ENCODE results near the gene RPGR. TPM values are rescaled to one million over a fixed set of nuclear protein-coding genes. Genes with fewer than 3 reads are reported as not detected.

Gene RPGR
- total RNA-seq, 1 experiment from 2014 or later: 10.4 TPM

GRCh38 chrX:38232079-38232686 is 95.1 kb downstream of the RPGR start:
- Histone ChIP-seq H3K9ac (ENCODE audit: low read length) (no peak overlapping the region), H4K20me1 (ENCODE audit: insufficient read depth) (no peaks in the 10 kb centered on the region), H3K4me2 (ENCODE audit: low read length) (no peak overlapping the region), H3K27ac (ENCODE audit: low read depth, low read length) (no peak overlapping the region), H3K9me2 (ENCODE audit: insufficient read depth) (no peaks in the 10 kb centered on the region), H2AFZ (ENCODE audit: low read depth, low read length, poor library complexity, severe bottlenecking) (no peak overlapping the region), H3K9me3 (ENCODE audit: control insufficient read depth in 1 of 2, insufficient read depth in 1 of 2, low read depth in 1 of 2, low read length in 2 of 2) (no peaks in the 10 kb centered on the region), H3K79me2 (ENCODE audit: insufficient read depth, low read length) (no peaks in the 10 kb centered on the region), H3K4me1 (ENCODE audit: control insufficient read depth in 1 of 2, insufficient read depth in 2 of 2, low read length in 2 of 2) (peaks cover 0 to 8% of the 10 kb centered on the region in 2 experiments; a peak in 3 of 4 replicates), H3K27me3 (ENCODE audit: insufficient read depth, low read length) (no peaks in the 10 kb centered on the region), H3K36me3 (ENCODE audit: control insufficient read depth in 1 of 2, insufficient read depth in 2 of 2, low read length in 2 of 2) (no peaks in the 10 kb centered on the region), H3K4me3 (replicated peaks in 1 of 2; ENCODE audit: low read depth in 1 of 2, low read length in 2 of 2) (no peak overlapping the region)
- no peak for TF ChIP-seq SRF (IDR thresholded peaks at IDR 0.05; ENCODE audit: low read depth)
- no peak for TF ChIP-seq POLR2AphosphoS5 (IDR thresholded peaks at IDR 0.05; ENCODE audit: low read depth, low read length)
- TF ChIP-seq EGR1 (IDR thresholded peaks at IDR 0.05; ENCODE audit: low read depth): no peak
- TF ChIP-seq ELF1 (IDR thresholded peaks at IDR 0.05; ENCODE audit: borderline replicate concordance, low read depth): no peak
- no peak for TF ChIP-seq POLR2A (IDR thresholded peaks at IDR 0.05; ENCODE audit: borderline replicate concordance, extremely low read depth, insufficient read depth, insufficient read length)
- TF ChIP-seq, protein P1, sequence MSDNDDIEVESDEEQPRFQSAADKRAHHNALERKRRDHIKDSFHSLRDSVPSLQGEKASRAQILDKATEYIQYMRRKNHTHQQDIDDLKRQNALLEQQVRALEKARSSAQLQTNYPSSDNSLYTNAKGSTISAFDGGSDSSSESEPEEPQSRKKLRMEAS (IDR thresholded peaks at IDR 0.05): no peak
- TF ChIP-seq JUND (IDR thresholded peaks at IDR 0.05): no peak
- TF ChIP-seq ATF3 (IDR thresholded peaks at IDR 0.05): no peak
- TF ChIP-seq, protein P2, sequence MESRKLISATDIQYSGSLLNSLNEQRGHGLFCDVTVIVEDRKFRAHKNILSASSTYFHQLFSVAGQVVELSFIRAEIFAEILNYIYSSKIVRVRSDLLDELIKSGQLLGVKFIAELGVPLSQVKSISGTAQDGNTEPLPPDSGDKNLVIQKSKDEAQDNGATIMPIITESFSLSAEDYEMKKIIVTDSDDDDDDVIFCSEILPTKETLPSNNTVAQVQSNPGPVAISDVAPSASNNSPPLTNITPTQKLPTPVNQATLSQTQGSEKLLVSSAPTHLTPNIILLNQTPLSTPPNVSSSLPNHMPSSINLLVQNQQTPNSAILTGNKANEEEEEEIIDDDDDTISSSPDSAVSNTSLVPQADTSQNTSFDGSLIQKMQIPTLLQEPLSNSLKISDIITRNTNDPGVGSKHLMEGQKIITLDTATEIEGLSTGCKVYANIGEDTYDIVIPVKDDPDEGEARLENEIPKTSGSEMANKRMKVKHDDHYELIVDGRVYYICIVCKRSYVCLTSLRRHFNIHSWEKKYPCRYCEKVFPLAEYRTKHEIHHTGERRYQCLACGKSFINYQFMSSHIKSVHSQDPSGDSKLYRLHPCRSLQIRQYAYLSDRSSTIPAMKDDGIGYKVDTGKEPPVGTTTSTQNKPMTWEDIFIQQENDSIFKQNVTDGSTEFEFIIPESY (IDR thresholded peaks at IDR 0.05; ENCODE audit: extremely low read depth, insufficient replicate concordance, low read length): no peak
- no peak for TF ChIP-seq TCF7L2 (IDR thresholded peaks at IDR 0.05; ENCODE audit: borderline replicate concordance, extremely low read depth, insufficient read depth, insufficient read length)
- no peak for TF ChIP-seq ZNF274 (IDR thresholded peaks at IDR 0.05; ENCODE audit: low read depth, low read length)
- no peak for TF ChIP-seq SIN3A (IDR thresholded peaks at IDR 0.05; ENCODE audit: low read depth)
- no peak for TF ChIP-seq YY1 (IDR thresholded peaks at IDR 0.05; ENCODE audit: extremely low read depth, insufficient replicate concordance, low read depth, low read length)
- no peak for TF ChIP-seq CEBPB (IDR thresholded peaks at IDR 0.05; ENCODE audit: low read depth)
- TF ChIP-seq EZH2phosphoT487 (IDR thresholded peaks at IDR 0.05; ENCODE audit: borderline replicate concordance): no peak
- TF ChIP-seq SP1 (IDR thresholded peaks at IDR 0.05; ENCODE audit: low read depth): no peak
- ChIA-PET POLR2A (no interaction called here), CTCF (no interaction called here), RAD21 (ENCODE audit: low non-redundant PET in 1 of 2, low total read pairs in 2 of 2, uncharacterized antibody in 2 of 2, unreplicated experiment in 2 of 2) (no interaction called here)
- no peak for ATAC-seq
- no peak for DNase-seq (ENCODE audit: low read depth, low spot score)
- intact Hi-C loops (cut with micrococcal nuclease): no loop called here
- BruUV-seq (replicated peaks): no TSS peak
